ENCODE measurements around the gene RPS28. TPM values are rescaled to one million over a fixed set of nuclear protein-coding genes. Genes with fewer than 3 reads are reported as not detected.

The RPS28 gene
- total and polyA plus RNA-seq, 2 experiments from 2014 or later: 349 to 569 TPM

DNA sequence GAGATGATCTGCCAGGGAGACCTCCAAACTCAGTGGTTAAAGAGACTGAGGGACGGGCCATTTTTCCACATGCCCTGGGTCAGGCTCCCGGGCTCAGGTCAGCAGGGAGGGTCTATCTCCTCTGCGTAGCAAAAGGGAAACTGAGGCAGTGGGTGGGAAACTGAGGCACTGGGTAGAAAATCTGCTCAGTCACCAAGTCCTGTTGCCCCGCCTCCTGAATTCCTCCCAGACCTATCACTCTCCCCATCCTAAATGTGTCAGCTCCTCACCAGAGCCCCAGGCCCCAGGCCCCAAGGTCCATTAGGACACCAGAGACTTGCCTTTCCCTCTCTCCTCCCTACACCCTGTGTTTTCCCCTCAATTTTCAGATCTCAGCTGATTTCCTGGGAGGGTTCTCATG is 15.5 kb upstream of the RPS28 start:
- Histone ChIP-seq H3K36me3 (peaks cover 6% of the 10 kb centered on the region), H3K4me1 (ENCODE audit: low read depth) (peaks cover 13% of the 10 kb centered on the region), H3K4me3 (no peak overlapping the region), H3K27me3 (no peaks in the 10 kb centered on the region), H3K9me3 (ENCODE audit: low read depth) (no peaks in the 10 kb centered on the region), H3K27ac (no peak overlapping the region)
- no peak for DNase-seq (ENCODE audit: low read depth in 1 of 2, low spot score in 1 of 2)
- TF ChIP-seq, protein P1, sequence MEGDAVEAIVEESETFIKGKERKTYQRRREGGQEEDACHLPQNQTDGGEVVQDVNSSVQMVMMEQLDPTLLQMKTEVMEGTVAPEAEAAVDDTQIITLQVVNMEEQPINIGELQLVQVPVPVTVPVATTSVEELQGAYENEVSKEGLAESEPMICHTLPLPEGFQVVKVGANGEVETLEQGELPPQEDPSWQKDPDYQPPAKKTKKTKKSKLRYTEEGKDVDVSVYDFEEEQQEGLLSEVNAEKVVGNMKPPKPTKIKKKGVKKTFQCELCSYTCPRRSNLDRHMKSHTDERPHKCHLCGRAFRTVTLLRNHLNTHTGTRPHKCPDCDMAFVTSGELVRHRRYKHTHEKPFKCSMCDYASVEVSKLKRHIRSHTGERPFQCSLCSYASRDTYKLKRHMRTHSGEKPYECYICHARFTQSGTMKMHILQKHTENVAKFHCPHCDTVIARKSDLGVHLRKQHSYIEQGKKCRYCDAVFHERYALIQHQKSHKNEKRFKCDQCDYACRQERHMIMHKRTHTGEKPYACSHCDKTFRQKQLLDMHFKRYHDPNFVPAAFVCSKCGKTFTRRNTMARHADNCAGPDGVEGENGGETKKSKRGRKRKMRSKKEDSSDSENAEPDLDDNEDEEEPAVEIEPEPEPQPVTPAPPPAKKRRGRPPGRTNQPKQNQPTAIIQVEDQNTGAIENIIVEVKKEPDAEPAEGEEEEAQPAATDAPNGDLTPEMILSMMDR (IDR thresholded peaks at IDR 0.05; ENCODE audit: low read depth, low read length): no peak

DNA sequence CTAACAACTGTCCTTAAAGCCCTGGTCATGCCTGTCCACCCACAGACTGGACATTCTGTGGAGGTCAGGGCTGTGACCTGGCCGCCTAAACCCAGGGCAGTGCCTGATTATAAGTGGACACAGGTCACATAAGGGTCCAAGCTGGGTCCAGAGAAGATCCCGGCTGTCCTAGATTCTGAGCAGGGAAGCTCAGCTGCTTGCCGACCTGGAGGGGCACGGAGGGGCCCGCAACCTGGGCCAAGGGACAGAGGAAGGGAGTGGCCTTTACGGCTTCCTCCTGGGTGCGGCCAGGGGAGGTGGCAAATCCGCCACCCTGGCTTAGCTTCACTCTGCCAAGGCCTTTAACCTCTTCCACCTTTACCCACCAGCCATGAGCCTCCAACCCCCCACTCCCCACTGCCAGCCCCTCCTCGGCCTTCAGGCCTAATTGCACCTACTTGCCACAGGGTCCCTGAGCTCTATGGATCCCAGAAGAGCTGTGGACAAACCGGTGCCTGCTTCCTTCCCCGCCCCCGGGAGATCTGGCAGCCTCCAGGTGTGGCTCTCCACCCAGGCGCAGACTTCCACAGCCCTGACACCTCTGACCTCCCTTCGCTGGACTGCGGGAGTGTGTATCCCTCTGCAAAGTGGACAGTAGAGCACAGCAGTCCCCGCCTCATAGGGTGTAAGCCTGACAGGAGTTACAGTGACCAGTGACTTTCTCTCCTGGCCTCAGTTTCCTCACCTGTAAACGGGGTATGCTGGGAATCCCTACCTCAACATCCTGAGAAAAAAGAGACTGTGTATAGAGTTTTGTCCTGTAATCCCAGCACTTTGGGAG is 14.9 kb upstream of the RPS28 start:
- no peak overlapping the region for H3K4me3 ChIP-seq
- H3K4me1 ChIP-seq (ENCODE audit: low read depth): peaks cover 13% of the 10 kb centered on the region
- peaks cover 10% of the 10 kb centered on the region for H3K36me3 ChIP-seq
- no peak for DNase-seq (ENCODE audit: low read depth in 1 of 2, low spot score in 1 of 2)
- no peaks in the 10 kb centered on the region for H3K27me3 ChIP-seq
- TF ChIP-seq, protein P1 (IDR thresholded peaks at IDR 0.05; ENCODE audit: low read depth, low read length): no peak
- H3K27ac ChIP-seq: no peak overlapping the region
- no peaks in the 10 kb centered on the region for H3K9me3 ChIP-seq (ENCODE audit: low read depth)

DNA sequence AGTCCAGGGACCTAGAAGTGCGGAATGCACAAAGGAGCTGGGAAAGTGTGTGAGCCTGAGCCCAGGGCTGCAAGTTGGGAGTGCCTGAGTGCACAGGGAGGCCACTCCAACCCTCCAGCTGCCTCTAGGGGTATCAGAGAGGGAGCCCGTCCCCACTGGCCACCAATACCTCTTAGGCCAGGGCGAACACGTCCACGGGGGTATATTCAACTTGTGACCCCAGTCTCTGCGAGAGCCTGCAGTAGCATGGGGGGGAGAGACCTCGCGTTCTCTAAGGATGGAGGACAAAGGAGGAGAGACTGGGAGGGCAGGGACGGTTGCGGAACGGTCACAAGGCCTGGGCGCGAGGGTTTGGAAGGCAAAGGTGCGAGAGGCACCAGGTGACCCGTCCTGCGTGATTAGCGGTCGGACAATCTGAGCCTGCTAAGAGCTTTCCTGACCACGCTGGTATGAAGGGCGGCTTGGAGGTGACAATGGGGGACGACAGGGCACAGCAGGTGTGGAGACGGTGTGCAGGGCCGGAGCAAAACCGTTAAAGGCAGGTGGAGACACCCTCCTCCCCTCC is 13.8 kb upstream of the RPS28 start:
- no peak for DNase-seq (ENCODE audit: low read depth in 1 of 2, low spot score in 1 of 2)
- Histone ChIP-seq H3K27ac (peak overlapping the region; percentile 89), H3K27me3 (no peaks in the 10 kb centered on the region), H3K4me3 (peak overlapping the region; percentile 47), H3K36me3 (peaks cover 10% of the 10 kb centered on the region), H3K9me3 (ENCODE audit: low read depth) (no peaks in the 10 kb centered on the region), H3K4me1 (ENCODE audit: low read depth) (peaks cover 13% of the 10 kb centered on the region)
- TF ChIP-seq, protein P1 (IDR thresholded peaks at IDR 0.05; ENCODE audit: low read depth, low read length): no peak

DNA sequence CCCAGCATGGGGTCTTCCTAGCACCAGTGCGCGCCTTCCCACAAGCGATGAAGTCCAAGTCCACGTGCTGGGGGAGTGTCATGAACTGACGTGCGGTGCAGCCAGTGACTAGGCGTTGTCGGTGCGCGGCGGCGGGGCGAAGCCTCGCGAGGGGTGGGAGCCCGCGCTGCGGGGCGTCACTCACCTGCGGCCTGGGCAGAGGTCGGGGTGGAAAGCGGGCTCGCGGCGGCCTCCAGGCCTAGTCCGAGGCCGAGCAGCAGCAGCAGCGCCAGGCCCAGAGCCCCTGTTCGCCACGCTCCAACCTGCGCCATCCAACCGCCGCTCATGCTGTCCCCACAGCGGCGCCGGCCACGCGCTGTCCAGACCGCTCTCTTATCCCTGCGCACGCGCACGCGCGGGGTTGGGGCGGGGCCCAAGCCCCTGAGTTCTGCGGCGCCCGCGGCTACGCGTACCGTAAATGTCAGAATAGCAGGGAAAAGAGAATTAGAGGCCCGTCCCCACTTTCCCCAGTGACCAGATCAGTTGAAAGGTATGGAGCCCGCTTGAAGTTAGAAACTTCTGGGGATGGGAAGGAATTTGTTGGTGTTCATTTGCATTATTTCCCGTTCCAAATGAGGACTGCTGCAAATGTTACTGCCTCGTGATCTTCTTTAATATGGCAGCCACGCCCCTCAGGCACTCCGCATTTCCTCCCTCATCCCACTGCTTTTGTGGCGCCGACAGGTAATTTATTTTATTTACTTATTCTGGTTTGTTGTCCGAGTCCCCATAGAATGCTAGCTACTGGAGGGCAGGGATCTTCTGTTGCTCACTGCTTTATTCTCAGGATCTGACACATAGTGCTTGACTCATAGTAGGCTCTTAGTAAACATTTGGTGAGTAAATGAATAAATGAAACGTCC is 13.1 kb upstream of the RPS28 start, which contains the start of gene CD320:
TSS of gene CD320 (minus strand) at position 394 of the 902 bp plus-strand sequence. CDS start at position 326, 68 bp downstream.
- no peaks in the 10 kb centered on the region for H3K27me3 ChIP-seq
- peak; percentile 91 to 95 for DNase-seq (ENCODE audit: low read depth in 1 of 2, low spot score in 1 of 2)
- peak within 1 kb of the TSS; percentile 89 for H3K27ac ChIP-seq
- TF ChIP-seq, protein P1 (IDR thresholded peaks at IDR 0.05; ENCODE audit: low read depth, low read length): no peak
- H3K4me1 ChIP-seq (ENCODE audit: low read depth): peaks cover 13% of the 10 kb centered on the region
- no peaks in the 10 kb centered on the region for H3K9me3 ChIP-seq (ENCODE audit: low read depth)
- H3K36me3 ChIP-seq: peaks cover 10% of the 10 kb centered on the region
- H3K4me3 ChIP-seq: peak within 1 kb of the TSS; percentile 47

DNA sequence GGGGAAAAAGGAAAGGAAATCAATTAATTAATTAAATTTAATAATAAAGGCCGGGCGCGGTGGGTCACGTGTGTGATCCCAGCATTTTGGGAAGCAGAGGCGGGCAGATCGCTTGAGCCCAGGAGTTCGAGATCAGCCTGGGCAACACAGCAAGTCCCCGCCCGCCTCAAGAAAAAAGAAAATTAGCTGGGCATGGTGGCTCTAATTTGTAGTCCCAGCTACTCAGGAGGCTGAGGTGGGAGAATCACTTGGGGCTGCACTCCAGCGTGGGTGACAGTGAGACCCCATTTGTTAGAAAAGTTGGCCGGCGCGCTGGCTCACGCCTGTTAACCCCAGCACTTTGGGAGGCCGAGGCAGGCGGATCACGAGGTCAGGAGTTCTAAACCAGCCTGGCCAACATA is 12.4 kb upstream of the RPS28 start:
- Histone ChIP-seq H3K27me3 (no peaks in the 10 kb centered on the region), H3K4me1 (ENCODE audit: low read depth) (peaks cover 13% of the 10 kb centered on the region), H3K36me3 (peaks cover 10% of the 10 kb centered on the region), H3K4me3 (peak overlapping the region; percentile 47), H3K27ac (peak overlapping the region; percentile 89), H3K9me3 (ENCODE audit: low read depth) (no peaks in the 10 kb centered on the region)
- TF ChIP-seq, protein P1 (IDR thresholded peaks at IDR 0.05; ENCODE audit: low read depth, low read length): no peak
- no peak for DNase-seq (ENCODE audit: low read depth in 1 of 2, low spot score in 1 of 2)
